SK-N-MC (cell line): ENCODE results near the gene ZFP91.

Source experiments
- EZH2 ChIP-seq: fragments of 200-600 bp; sonication (generic); IDR thresholded peaks from one replicate; pipeline ENCODE4 v1.6.1; 2017; ENCODE audit warnings: antibody characterized with exemption
- POLR2AphosphoS5 ChIP-seq: IDR thresholded peaks from 2 replicates; pipeline ENCODE4 v1.6.1; 2012; ENCODE audit warnings: mild to moderate bottlenecking, low read depth, low read length, borderline replicate concordance

DNA sequence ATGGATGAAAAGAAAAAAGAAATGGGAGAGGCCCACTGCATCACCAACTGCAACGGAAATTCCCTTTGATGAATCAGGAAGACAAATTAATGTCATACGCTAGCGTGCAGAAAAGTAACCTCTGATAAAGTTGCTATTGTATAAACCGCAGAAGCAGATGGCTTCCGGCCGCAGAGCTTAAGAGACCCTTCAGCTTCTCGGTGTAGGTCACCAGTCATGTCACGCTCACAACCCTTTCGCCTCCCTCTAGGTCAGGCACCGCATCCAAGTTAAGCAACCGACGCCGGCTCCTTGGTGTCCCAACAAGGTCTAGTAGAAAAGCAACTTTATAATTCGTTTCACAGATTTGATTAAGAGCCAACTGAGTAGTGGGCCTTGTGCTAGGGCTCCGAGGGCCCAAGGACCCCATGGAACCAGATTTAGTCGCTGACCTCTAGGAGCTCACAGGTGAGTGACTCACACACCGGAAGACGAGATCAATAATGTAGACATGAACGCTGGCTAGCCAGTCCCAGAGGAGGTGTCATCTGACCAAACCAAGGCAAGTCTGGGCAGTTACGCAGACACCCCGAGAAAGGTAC, 1.2 kb upstream of the ZFP91 start:
- no peak for TF ChIP-seq EZH2
- TF ChIP-seq POLR2AphosphoS5, result peak; percentile 80; the same call in 1 of the 2 replicates
